GM21825 (cell line): Measurements from ENCODE around the gene ERMP1.
"Not testable (repeated sequence)": the region's sequence is repeated elsewhere in the genome, so short reads cannot be mapped to it uniquely, and the experiment has no call there.

Experiments used
- ATAC-seq: cut with Tn5 transposase; IDR thresholded peaks from one replicate; pipeline ENCODE4 v1.9.1; 2021; ENCODE audit warnings: mild to moderate bottlenecking, moderate library complexity; ENCODE audit not compliant: unreplicated experiment

The ERMP1 gene

GRCh38 chr9:5786370-5787127 lies 46.4 kb downstream of the ERMP1 start:
- no peak for ATAC-seq

DNA sequence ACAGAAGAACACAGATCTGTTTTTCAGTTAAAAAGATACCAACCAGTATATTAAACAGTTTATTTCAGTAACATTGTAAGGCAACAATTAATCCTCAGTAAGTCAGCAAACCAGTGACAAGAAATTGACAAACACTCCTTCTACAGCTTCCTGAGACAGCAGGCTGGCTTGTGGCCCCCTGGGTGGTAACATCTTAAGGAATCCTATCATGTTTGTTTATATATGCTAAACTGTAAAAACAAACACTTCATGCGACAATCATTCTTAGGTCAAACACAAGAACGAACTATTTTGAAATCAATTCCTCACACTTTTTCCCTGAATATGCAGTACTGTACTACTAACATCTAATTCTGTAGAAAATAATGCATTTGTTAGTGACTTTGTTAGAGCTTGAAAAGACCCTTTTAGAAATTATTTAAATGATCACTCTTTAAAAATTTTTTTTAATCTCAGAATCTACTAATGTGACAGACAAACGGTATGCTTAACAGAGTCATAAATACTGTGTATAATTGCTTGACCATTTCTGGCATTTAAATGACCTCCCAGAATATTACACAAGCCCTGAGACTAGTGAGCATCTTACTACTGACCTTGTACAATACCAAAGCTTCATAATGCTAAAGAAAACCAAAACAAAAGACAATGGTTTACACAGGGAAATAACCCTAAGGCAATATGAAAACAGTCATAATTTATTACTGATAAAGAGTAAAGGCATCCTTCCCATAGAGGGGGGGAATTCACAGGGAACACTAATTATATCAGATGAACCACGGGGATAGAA lies 48.2 kb downstream of the ERMP1 start:
- ATAC-seq: no peak

- ATAC-seq: no peak
Observed at GRCh38 chr9:5783982-5784381, 48.9 kb downstream of the ERMP1 start.

DNA sequence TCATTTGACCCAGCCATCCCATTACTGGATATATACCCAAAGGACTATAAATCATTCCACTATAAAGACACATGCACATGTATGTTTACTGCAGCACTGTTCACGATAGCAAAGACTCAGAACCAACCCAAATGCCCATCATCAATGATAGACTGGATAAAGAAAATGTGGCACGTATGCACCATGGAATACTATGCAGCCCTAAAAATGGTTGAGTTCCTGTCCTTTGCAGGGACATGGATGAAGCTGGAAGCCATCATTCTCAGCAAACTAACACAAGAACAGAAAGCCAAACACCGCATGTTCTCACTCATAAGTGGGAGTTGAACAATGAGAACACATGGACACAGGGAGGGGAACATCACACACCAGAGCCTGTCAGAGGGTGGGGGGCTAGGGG lies 49.5 kb downstream of the ERMP1 start:
- not testable (repeated sequence) for ATAC-seq

DNA sequence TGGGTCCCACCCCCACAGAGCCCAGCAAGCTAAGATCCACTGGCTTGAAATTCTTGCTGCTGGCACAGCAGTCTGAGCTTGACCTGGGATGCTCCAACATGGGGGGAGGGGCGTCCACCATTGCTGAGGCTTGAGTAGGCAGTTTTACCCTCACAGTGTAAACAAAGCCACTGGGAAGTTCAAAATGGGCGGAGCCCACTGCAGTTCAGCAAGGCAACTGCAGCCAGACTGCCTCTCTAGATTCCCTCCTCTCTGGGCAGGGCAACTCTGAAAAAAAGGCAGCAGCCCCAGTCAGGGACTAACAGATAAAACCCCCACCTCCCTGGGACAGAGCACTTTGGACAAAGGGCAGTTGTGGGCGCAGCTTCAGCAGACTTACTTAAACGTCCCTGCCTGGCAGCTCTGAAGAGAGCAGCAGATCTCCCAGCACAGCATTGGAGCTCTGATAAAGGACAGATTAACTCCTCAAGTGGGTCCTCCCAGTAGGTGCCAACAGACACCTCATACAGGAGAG lies 53.2 kb downstream of the ERMP1 start:
- not testable (repeated sequence) for ATAC-seq

DNA sequence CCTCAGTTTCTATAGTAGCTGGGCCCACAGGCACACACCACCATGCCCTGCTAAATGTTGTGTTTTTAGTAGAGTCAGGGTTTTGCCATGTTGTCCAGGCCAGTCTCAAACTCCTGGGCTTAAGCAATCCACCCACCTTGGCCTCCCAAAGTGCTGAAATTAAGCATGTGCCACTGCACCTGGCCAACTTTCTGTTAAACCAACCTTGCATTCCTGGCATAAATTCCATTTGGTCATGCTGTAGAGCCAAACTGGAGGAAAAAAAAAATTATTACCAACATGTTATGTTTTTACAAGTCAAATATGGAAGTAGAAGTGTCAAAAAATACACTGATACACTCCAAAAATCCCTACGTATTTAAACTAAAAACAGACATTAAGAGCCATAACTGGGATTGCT lies 54.1 kb downstream of the ERMP1 start:
- ATAC-seq: no peak

DNA sequence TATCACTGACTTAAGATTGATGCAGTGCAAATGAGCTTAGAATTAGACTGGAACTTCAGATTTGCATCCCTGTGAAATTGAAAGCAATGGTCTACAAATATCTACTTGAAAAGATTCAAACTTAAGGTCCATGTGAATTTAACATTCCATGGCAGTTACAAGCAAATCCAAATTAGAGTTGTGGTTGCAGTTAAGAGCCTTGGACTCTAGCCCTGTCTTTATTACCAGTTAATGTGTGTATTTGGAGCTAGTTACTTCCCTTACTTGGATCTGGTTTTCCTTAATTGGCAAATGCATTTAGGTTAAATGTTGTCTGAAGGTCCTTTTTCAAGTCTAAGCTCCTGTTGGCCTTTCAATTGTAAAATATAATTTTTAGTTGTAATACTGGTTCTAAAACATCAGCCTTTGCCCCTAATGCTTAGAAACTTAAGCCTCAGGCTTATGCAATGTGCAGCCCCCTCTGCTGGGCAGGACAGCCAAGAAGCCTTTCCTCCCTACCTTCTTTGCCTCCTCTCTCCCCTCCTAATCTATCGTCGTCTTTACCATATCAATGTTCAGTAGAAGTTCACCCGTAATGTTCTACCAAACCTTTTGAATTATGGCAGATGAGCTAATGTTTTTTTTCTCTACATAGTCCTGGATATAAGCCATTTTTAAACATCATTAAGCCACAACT lies 59.5 kb downstream of the ERMP1 start:
- no peak for ATAC-seq

DNA sequence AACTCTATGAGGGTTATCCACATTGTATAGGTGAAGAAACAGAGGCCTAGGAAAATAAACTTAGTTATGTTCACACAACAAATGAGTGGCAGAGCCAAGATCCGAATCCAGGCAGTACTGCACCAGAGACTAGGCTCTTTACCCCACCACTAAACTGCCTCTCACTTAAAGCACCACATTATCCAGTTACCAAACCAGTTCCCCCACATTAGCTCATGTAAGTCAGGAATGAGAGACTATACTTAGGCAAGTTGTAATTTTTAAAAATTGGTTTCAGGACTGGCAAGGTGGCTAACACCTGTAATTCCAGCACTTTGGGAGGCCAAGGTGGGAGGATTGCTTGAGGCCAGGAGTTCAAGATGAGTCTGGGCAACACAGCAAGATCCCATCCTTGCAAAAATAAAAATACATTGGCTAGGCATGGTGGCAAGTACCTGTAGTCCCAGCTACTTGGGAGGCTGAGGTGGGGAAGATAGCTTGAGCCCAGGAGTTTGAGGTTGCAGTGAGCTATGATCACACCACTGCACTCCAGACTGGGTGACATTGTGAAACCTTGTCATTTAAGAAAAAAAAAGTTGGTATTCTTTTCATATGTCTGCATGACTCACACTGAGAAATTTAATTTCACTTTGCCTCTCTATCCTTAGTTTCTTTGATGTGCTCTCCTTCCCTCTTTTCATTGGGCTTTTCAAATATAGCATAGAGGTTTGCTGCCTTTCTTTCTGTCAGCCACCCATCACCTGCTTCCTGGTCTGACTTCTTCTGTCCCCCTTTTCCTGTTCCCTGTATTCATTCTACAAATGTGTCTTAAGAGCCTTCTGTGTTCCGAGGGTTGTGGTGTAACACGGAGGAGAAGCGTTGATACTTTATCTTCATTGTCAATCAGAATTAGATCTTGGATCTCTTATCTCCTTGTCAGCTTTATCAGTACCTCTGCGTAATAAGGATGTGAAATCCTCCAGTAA lies 64.7 kb downstream of the ERMP1 start:
- ATAC-seq: peak; percentile 51

- ATAC-seq: peak; percentile 90
Observed at GRCh38 chr9:5764130-5764868, 68.6 kb downstream of the ERMP1 start.

DNA sequence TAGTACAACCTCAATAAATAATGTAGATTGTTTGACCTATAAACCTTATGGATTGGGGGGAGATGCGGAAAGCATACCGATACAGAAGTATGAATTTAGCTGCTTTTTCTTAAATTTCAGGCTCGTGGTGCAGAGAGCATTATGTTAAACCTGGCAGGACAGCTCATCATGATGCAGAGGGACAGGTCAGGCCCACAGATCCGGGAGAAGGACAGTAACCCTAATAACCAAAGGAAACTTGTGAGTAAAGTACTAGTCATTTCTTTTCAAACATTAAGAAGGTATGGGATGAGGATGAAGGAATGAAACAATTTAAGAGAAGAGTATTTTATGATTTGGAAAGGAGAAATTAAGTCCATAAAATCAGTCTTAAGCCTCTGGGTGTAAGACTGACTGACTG lies 70.5 kb downstream of the ERMP1 start:
- no peak for ATAC-seq

DNA sequence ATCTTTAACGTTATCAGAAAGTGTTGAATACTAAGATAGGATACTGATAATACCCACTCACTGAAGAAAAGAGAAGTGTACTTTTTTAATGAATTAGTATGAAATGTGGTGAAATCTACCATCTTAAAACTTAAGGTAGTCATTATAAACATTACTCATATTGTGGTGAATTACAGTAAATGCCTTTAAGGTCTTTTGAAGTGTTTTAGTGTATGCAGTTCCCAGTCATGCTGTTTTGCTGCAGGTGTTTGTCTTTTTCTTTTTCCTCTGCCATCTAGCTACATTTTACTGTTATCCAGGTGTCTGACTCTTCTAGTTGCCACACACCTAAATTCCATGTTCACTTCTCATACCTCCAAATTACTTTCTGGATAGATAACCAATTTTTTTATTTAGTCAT lies 72.6 kb downstream of the ERMP1 start:
- ATAC-seq: no peak

- ATAC-seq: no peak
Observed at GRCh38 chr9:5756633-5757032, 76.3 kb downstream of the ERMP1 start.

DNA sequence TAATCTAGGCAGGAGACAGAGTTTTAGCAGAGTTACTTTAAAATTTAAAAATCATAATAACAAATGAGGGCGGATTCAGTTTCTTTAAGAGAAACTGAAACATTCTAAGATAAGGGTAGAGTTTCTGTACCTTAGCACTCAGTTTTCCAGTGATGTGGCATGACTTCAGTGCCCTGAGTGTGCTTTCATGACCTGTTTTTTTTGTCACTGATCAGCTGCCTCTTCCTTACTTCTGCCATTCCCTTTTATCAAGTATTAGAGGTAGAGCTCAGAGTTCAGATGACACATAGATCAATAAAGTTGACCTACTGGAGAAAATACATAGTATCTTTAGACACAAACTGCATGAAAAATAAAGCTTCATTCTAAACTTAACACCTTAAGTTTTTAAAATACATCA lies 82.3 kb downstream of the ERMP1 start:
- ATAC-seq: no peak

DNA sequence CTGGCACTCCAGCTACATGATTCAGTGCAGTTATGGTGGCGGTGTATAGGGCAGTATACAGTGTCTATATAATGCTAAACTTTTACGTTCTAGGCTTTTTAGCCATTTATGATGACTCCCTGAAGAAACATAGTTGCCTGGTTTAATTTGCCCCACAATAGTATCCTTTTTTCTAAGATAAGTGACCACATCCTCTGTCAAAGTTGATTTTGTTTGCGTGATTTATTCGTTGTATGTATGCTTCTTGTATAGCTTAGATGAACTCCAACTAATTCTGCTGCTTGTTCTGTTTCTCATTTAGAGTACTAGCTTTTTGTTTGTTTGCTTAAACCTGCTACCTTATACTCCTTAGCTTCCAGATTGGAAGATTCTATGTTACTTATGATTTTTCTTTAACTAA lies 83.6 kb downstream of the ERMP1 start:
- no peak for ATAC-seq

DNA sequence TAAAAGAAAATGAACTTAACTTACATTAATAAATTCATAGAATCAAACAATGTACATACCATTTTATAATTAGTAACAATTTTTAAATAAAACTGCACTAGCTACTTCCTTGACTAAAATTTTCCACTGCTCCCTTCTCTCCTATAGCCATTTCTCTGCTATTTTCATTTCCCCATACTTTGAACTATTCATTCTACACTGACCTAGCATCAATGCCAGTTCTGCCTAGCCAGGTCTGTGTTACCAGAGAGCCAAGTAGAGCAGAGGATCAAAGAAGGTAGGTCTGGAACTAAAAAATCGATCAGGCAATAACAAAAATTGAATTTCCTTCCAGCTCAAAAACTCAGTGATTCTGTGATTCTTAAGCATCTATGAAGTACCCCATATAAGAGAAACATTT lies 84.5 kb downstream of the ERMP1 start:
- ATAC-seq: no peak

DNA sequence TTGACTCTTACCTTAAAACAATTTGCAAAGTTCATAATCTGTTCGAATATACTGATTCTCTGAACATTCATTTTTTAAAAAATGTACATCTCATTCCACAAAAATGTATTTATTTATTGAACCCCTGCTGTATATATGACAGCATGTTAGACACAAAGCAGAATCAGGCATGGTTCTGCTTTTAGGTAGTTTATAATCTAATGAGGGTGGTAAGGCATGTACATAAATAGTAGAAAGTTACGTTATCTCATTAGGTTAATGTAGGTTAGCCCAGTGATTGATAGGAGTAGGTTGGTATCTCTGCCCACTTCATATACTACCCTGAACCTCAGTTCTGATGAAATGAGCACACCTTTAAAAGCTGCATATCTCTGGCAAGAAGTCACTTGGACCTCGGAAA lies 89.8 kb downstream of the ERMP1 start:
- ATAC-seq: no peak

DNA sequence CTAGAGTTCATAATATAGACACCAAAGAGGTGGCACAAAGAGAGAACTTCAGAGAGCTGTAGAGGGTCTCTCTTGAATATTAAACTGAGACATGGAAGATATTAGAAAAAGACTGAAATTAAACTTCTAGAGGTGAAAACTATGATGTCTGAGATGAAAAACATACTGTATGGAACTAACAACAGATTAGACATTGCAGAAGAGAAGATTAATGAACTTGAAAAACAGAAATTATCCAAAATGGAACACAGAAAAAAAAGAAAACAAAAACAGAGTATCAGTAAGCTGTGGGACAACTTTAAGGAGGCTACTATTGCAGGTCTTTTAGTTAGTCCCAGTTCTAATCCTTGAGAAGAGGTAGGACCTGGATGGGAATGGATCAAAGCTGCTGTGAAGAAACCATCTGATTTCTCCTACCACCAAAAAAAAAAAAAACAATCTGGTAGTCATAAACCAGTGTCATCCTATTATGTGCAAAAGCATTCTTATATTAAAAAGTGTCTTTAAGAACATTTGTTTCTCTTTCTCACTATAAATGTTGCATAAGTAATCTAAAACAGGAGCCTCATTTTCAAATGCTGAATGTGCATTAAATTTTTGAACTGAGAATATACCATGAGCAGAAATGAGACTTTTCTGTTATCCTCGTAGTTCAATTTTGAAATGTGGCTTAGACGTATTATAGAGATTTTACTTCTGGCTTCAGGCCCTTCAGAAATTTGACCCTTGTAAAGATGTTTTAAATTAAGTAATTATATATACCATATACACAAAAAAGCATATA lies 96.2 kb downstream of the ERMP1 start:
- no peak for ATAC-seq

GRCh38 chr9:5735072-5735471 lies 97.8 kb downstream of the ERMP1 start:
- ATAC-seq: no peak
